MG63 (cell line): ENCODE results near the gene PITPNC1. TPM values are rescaled to one million over a fixed set of nuclear protein-coding genes. Genes with fewer than 3 reads are reported as not detected.
"Not testable (repeated sequence)": the region's sequence is repeated elsewhere in the genome, so short reads cannot be mapped to it uniquely, and the experiment has no call there.

ENCODE experiments used
- DNase-seq: peaks from one replicate; pipeline ENCODE4 v3.0.0-alpha.2; 2020
- H3K27me3 ChIP-seq: fragments of 250-450 bp; sonication (Bioruptor Pico); 2 replicates; pipeline ENCODE4 v1.5.1; 2020; ENCODE audit warnings: mild to moderate bottlenecking, moderate library complexity
- H3K36me3 ChIP-seq: fragments of 250-450 bp; sonication (Bioruptor Pico); 2 replicates; pipeline ENCODE4 v1.5.1; 2020; ENCODE audit warnings: mild to moderate bottlenecking, moderate library complexity
- H3K4me3 ChIP-seq: fragments of 250-450 bp; sonication (Bioruptor Pico); 2 replicates; pipeline ENCODE4 v1.5.1; 2020; ENCODE audit warnings: mild to moderate bottlenecking, moderate library complexity
- H3K9me3 ChIP-seq: fragments of 250-450 bp; sonication (Bioruptor Pico); 2 replicates; pipeline ENCODE4 v1.5.1; 2020; ENCODE audit warnings: mild to moderate bottlenecking, moderate library complexity
- total RNA-seq: library from RNA; depleted of rRNA; stranded (reverse); fragments of >200 nt; shearing (Covaris generic); gene quantifications from 2 replicates; pipeline ENCODE4 v1.2.3, GENCODE V29; 2014; ENCODE audit warnings: low replicate concordance

The PITPNC1 gene
- total RNA-seq, 1 experiment from 2014 or later, result 0.99 TPM

- H3K27me3 ChIP-seq, result no peaks in the 10 kb centered on the region; the same call in 1 of the 2 replicates
- no peaks in the 10 kb centered on the region for H3K9me3 ChIP-seq
- no peak for DNase-seq
- no peak overlapping the region for H3K4me3 ChIP-seq
- H3K36me3 ChIP-seq, result no peaks in the 10 kb centered on the region
Measured at GRCh38 chr17:67413388-67413787, 36.3 kb downstream of the PITPNC1 start.

DNA sequence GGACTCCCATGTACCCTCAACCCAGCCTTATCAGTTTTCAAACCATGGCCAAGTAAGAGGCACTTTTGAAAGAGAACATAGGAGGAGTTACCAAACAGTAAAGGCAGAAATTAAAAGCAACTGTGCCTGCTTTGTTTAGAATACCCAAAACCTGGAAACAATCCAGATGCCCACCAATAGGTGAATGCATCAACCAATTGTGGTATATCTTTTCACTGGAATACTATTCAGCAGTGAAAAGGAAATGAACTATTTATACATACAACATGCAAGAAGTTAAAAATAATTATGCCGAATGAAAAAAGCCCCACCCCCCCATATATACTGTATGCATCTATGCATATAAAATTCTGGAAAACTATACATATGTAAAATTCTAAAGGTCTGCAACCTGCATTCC, 37.0 kb downstream of the PITPNC1 start:
- no peaks in the 10 kb centered on the region for H3K36me3 ChIP-seq
- no peak overlapping the region for H3K4me3 ChIP-seq
- H3K27me3 ChIP-seq, result no peaks in the 10 kb centered on the region; the same call in 1 of the 2 replicates
- no peak for DNase-seq
- no peaks in the 10 kb centered on the region for H3K9me3 ChIP-seq

- Histone ChIP-seq H3K27me3 (no peaks in the 10 kb centered on the region; the same call in 1 of the 2 replicates), H3K36me3 (no peaks in the 10 kb centered on the region), H3K4me3 (no peak overlapping the region), H3K9me3 (no peaks in the 10 kb centered on the region)
- no peak for DNase-seq
Measured at GRCh38 chr17:67414559-67414958, 37.5 kb downstream of the PITPNC1 start.

DNA sequence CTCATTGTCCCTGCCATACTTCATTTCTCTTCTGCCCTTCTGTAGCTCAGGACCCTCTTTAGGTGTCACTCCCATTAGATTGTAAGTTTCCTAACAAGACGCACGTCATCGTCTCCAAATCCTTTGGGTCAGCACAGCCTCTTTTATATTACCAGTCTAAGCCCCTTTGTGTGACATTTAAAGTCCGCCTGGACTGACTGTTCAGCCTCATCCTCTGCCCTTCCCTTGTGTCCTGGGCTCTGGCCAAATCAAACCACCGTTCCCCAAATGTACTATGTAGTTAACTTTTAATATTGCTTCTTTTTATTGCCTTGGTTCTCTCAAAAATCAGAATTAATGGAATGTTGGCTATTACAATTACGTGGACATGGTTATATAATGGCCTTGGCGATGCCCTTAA, 38.2 kb downstream of the PITPNC1 start:
- DNase-seq, result no peak
- Histone ChIP-seq H3K36me3 (no peaks in the 10 kb centered on the region), H3K27me3 (no peaks in the 10 kb centered on the region; the same call in 1 of the 2 replicates), H3K4me3 (no peak overlapping the region), H3K9me3 (no peaks in the 10 kb centered on the region)

DNA sequence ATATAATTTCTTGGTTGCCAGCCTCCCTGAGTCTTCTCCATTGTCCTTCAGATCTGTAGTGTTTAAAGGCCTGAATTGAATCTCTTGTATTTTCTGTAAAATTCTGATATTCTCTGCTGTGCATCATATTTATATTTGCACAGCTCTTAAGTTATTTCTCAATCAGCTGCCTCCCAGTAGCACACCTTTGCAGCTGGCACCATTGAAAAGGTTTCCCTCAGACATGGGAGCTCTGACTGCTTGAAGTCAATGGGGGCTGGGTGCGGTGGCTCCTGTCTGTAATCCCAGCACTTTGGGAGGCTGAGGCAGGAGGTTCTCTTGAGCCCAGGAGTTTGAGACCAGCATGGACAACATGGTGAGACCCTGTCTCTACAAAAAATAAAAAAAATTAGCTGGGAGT, 40.4 kb downstream of the PITPNC1 start:
- no peaks in the 10 kb centered on the region; the same call in 1 of the 2 replicates for H3K27me3 ChIP-seq
- H3K4me3 ChIP-seq, result no peak overlapping the region
- no peaks in the 10 kb centered on the region for H3K36me3 ChIP-seq
- H3K9me3 ChIP-seq, result no peaks in the 10 kb centered on the region
- DNase-seq, result no peak

DNA sequence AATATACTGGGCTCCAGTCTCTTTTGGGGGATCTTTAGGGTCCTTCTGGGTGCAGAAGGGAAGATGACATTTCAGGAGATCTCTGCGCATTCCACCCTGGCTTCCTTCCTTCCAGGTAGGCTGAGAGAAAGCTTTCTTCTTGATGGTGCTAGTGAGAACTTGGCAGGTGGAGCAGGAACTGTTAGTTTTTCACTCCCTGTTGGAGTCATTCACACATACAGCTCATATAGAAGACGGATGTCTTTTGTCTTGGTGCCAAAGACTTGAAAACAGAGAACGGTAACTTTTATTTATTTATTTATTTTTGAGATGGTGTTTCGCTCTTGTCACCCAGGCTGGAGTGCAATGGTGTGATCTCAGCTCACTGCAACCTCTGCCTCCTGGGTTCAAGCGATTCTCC, 43.9 kb downstream of the PITPNC1 start:
- no peak for DNase-seq
- no peaks in the 10 kb centered on the region for H3K9me3 ChIP-seq

GRCh38 chr17:67421869-67422273, 44.8 kb downstream of the PITPNC1 start:
- H3K36me3 ChIP-seq, result no peaks in the 10 kb centered on the region
- no peaks in the 10 kb centered on the region for H3K9me3 ChIP-seq
- DNase-seq, result peak; percentile 77
- no peaks in the 10 kb centered on the region for H3K27me3 ChIP-seq
- H3K4me3 ChIP-seq, result no peak overlapping the region

More for the DNA sequence above, 43.9 kb downstream of the PITPNC1 start:
- Histone ChIP-seq H3K27me3 (no peaks in the 10 kb centered on the region), H3K4me3 (no peak overlapping the region), H3K36me3 (no peaks in the 10 kb centered on the region)

DNA sequence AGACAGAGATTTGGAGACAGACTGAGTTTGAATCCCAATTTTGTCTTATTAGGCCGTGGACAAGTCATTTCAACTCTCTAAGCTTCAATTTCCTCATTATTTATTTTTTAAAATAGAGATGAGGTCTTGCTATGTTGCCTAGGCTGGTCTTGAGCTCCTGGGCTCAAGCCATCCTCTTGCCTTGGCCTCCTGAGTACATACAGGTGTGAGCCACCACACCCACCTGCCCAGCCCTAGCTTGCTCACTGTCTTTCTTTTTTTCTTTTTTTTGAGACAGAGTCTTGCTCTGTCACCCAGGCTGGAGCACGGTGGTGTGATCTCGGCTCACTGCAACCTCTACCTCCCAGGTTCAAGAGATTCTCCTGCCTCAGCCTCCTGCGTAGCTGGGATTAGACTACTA, 45.2 kb downstream of the PITPNC1 start:
- not testable (repeated sequence) for H3K4me3 ChIP-seq, H3K9me3 ChIP-seq, H3K36me3 ChIP-seq, H3K27me3 ChIP-seq, DNase-seq

- Histone ChIP-seq H3K27me3 (no peaks in the 10 kb centered on the region), H3K4me3 (no peak overlapping the region), H3K9me3 (no peaks in the 10 kb centered on the region), H3K36me3 (no peaks in the 10 kb centered on the region)
- no peak for DNase-seq
Measured at GRCh38 chr17:67422897-67423296, 45.8 kb downstream of the PITPNC1 start.

DNA sequence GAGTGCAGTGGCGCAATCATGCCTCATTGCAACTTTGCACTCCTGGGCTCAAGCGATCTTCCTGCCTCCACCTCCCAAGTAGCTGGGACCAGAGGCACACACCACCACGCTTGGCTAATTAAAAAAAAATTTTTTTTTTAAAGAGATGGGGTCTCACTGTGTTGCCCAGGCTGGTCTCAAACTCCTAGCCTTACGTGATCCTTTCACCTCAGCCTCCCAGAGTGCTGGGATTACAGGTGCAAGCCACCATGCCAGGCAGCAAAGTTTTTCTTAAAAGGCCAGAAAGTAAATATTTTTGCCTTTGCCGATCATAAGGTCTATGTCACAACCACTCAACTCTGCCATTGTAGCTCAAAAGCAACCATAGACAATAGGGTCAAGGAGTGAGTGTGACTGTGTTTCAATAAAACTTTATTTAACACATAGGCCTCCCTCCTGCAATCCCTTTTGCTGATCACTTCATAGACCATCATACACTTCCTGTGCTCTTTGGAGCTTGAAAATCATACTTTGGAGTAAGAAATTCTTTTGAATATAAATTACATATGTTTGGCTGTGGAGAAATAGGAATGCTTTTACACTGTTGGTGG, 48.6 kb downstream of the PITPNC1 start:
- DNase-seq, result no peak
- Histone ChIP-seq H3K36me3 (no peaks in the 10 kb centered on the region), H3K4me3 (no peak overlapping the region), H3K9me3 (no peaks in the 10 kb centered on the region), H3K27me3 (no peaks in the 10 kb centered on the region)

DNA sequence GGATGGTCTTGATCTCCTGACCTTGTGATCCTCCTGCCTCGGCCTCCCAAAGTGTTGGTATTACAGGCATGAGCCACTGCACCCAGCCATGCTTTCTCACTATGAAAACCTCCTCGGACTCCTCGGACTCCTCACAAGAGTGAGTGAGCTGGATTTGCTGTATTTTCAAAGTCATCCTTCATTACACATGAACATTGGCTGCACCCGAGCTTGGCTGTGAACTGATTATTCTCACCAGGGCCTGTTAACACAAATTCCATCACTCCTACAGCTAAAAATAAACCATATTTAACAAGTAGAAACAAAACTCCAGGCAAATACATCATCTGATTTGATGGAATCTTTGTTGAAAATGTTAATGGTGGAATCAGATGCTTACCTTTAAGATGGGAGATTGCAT, 50.3 kb downstream of the PITPNC1 start:
- Histone ChIP-seq H3K4me3 (no peak overlapping the region), H3K9me3 (no peaks in the 10 kb centered on the region), H3K27me3 (no peaks in the 10 kb centered on the region), H3K36me3 (no peaks in the 10 kb centered on the region)
- no peak for DNase-seq

- not testable (repeated sequence) for H3K4me3 ChIP-seq, H3K27me3 ChIP-seq, DNase-seq, H3K36me3 ChIP-seq, H3K9me3 ChIP-seq
Measured at GRCh38 chr17:67430515-67430914, 53.4 kb downstream of the PITPNC1 start.

GRCh38 chr17:67431249-67432015, 54.4 kb downstream of the PITPNC1 start:
- DNase-seq, result no peak
- no peaks in the 10 kb centered on the region; the same call in 1 of the 2 replicates for H3K9me3 ChIP-seq
- no peaks in the 10 kb centered on the region for H3K36me3 ChIP-seq
- H3K27me3 ChIP-seq, result no peaks in the 10 kb centered on the region
- no peak overlapping the region for H3K4me3 ChIP-seq

- Histone ChIP-seq H3K9me3 (no peaks in the 10 kb centered on the region; the same call in 1 of the 2 replicates), H3K4me3 (no peak overlapping the region), H3K36me3 (no peaks in the 10 kb centered on the region), H3K27me3 (no peaks in the 10 kb centered on the region)
- DNase-seq, result no peak
Measured at GRCh38 chr17:67433248-67433924, 56.3 kb downstream of the PITPNC1 start.

DNA sequence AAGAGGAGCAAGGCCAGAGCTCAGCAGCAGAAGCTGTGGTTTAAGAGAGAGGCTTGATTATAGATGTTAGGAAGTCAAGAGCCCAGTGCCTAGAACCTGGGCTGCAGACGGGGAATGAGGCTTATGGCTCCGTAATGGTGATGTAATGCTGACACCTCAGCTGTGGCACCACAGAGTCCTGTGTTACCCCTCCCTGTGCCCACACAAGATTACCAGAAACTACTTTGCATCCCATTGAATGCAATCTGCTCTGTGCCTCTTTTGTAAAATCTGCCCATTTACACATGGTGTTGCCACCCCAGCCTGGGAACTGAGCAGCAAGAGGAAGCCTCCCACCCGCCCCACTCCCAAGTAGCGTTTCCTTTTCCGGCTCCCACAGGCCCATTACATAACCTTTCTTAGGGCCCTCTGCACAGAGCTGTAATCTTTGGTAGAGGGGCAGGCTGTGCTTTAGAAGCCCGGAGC, 57.0 kb downstream of the PITPNC1 start:
- no peak overlapping the region for H3K4me3 ChIP-seq
- DNase-seq, result no peak
- no peaks in the 10 kb centered on the region for H3K36me3 ChIP-seq
- H3K9me3 ChIP-seq, result no peaks in the 10 kb centered on the region; the same call in 1 of the 2 replicates
- no peaks in the 10 kb centered on the region for H3K27me3 ChIP-seq

DNA sequence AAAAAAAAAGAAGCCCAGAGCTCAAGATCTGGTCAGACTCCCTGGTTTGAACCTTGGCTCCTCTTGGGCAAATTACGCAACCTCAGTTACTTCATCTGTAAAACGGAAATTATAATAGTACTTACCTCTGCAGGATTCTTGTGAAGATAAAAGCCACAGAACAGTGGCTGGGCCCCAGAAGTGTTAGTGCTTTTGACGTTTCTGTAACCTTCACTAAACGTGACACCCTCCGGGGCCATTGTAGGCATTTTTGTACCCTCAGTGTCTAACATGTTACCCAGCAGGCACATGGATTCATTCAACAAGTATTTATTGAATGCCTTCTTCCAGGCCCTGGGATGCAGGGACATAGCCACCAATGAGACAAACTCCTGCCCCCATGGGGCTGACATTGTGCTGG, 58.0 kb downstream of the PITPNC1 start:
- H3K9me3 ChIP-seq, result no peaks in the 10 kb centered on the region; the same call in 1 of the 2 replicates
- DNase-seq, result no peak
- no peaks in the 10 kb centered on the region for H3K27me3 ChIP-seq
- H3K4me3 ChIP-seq, result no peak overlapping the region
- H3K36me3 ChIP-seq, result no peaks in the 10 kb centered on the region

- Histone ChIP-seq H3K36me3 (no peaks in the 10 kb centered on the region), H3K4me3 (no peak overlapping the region), H3K9me3 (no peaks in the 10 kb centered on the region; the same call in 1 of the 2 replicates), H3K27me3 (no peaks in the 10 kb centered on the region)
- no peak for DNase-seq
Measured at GRCh38 chr17:67435786-67436185, 58.7 kb downstream of the PITPNC1 start.
